HG02610 (cell line): ENCODE measurements around the gene CEP112.

Source experiments
- ATAC-seq: cut with Tn5 transposase; IDR thresholded peaks from one replicate; pipeline ENCODE4 v1.9.1; 2021; ENCODE audit warnings: mild to moderate bottlenecking, moderate library complexity; ENCODE audit not compliant: unreplicated experiment

Gene CEP112

DNA sequence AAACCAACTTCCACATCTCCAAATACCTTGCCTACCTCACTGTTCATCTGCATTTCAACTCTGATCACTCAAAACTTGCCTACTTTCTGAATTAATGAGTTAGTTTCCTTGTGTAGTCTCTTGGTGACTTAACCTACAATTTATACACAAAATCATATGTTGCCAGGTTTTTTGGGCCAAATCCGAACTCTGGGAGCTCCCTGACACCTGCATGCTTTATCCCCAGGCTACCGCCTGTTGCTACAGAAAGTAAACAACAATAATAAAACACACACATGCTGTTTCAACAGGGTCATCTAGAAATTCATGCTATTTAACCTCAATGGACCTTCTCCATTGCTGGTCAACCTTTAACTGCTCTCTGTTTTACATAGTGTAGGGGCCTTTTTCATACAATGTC, 526.0 kb downstream of the CEP112 start:
- no peak for ATAC-seq

DNA sequence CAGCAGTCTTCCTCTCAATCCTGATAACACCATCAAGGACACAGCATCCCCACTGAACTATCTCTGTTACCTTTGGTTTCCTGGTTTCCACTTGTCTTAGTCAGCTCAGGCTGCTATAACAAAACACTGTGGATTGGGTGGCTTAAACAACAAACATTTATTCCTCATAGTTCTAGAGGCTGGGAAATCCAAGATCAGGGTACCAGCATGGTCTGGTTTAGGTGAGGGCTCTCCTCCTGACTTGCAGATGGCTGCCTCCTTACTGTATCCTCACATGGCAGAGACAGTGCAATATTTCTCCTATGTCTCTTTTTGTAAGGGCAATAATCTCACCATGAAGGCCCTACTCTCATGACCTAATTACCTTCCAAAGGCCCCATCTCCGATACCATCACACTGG, 527.2 kb downstream of the CEP112 start:
- no peak for ATAC-seq

- ATAC-seq: no peak
These were observed 527.7 kb downstream of the CEP112 start for GRCh38 chr17:65664266-65664665.

GRCh38 chr17:65662196-65662595, 529.7 kb downstream of the CEP112 start:
- ATAC-seq: no peak

DNA sequence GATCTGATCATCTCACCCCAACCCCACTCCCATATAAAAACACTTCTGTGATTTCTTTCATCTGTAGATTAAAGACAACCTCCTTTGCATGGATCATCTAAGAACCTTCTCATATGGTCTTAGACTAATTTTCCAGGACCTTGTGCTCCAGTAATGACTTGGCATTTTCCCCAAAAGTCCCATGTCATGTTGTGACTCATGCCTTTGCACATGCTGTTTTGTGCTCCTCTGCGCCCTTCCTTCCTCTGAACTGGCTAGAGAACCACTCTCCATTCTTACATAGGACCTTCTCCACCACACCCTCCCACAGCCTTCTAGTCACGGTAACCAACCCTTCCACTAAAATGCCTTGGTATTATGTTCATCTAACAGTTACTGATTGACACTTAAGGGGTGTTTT, 531.0 kb downstream of the CEP112 start:
- ATAC-seq: no peak

DNA sequence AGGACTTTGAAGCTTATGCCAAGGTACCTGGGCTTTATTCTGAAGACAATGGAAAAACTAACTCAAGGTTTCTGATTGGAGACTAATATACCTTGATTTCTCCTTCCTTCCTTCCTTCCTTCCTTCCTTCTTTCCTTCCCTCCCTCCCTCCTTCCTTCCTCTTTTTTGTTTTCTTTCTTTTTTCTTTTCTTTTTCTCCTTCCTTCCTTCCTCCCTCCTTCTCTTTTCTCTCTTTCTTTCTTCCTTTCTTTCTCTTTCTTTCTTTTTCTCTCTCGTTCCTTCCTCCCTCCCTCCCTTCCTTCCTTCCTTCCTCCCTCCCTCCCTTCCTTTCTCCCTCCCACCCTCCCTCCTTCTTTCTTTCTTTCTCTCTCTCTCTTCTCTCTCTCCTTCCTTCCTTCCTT, 531.9 kb downstream of the CEP112 start:
- no peak for ATAC-seq

GRCh38 chr17:65659512-65659911, 532.4 kb downstream of the CEP112 start:
- no peak for ATAC-seq

DNA sequence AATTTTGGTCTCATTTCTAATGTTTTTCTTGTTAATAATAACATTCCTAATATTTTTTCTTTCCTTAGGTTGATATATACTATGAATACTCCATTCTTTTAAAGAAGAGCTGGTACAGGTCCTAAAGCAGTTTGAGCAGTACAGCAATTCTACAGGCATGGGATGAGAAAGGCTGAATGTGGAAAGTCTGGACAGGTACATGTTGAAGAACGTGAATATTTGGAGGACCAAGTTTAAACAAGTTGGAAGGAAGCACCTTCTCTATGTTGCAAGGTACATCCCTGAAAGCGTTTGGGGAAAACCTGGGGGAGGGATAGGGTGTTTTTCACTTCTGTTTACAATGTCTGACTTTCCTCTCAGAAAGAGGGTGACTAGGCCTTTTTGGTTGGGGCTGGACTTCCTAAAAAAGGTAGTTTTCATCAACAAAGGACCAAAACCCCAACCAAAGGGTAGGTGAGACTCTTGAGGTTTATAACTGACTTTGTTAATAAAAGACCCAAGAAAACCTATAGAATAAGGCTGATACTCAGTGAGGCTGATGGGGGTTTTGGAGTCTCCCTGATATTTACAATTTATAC, 534.6 kb downstream of the CEP112 start:
- ATAC-seq: no peak

DNA sequence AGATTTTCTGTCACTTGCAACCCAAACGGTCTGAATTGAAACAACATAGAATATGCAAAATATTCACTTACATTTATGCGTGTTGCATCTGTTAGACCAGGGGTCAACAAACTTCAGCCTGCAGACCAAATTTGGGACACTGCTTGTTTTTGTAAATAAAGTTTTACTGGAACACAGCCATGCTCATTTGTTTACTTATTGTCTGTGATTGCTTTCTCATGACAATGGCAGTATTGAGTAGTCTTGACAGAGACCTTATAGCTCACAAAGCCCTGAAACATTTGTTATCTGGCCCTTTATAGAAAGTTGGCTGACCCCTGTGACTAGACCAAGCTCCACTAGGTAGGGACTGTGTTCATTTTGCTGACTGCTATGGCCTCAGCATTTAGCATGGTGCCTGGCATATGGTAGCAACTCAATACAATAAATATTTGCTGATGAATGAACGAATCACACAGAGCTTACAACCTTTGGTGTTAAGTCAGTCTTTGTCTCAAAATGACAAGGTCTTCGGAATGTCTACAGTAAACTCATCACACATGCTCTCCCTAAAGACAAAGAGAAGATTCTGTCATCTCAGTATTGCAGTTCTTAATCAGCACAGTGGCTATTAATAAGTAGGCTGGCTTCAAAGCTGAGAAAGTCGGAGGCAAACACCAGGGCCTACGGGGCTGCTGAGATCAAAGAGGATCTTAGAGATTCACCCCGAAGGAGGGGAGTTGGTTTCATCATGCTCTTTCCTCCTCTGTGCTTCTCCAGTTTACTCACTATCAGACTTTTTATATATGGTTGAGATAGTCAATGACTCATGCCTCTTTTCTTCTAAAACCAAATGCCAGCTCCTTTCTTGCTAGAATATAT, 535.3 kb downstream of the CEP112 start:
- ATAC-seq: peak; percentile 91

DNA sequence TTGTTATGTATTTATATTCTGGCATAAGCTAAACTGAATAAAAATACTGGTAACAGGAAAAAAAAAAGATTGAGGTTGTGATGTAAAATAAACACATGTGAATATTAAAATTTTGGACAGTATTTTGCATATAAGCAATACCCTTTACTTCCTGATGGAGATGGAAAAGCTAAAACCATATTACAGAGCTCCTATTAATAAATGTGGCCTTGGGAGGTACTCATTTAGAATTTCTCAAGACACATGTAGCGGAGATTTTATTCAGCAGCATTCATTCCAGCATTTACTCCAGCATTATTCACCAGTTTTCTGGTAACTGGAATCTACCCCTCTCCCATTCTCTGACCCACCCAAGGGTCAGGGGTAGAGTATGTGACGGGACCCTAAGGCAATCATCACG, 536.2 kb downstream of the CEP112 start:
- no peak for ATAC-seq

GRCh38 chr17:65644545-65644944, 547.4 kb downstream of the CEP112 start:
- ATAC-seq: no peak

GRCh38 chr17:65638221-65638975, 553.5 kb downstream of the CEP112 start:
- ATAC-seq: no peak

GRCh38 chr17:65637786-65638185, 554.1 kb downstream of the CEP112 start:
- no peak for ATAC-seq

DNA sequence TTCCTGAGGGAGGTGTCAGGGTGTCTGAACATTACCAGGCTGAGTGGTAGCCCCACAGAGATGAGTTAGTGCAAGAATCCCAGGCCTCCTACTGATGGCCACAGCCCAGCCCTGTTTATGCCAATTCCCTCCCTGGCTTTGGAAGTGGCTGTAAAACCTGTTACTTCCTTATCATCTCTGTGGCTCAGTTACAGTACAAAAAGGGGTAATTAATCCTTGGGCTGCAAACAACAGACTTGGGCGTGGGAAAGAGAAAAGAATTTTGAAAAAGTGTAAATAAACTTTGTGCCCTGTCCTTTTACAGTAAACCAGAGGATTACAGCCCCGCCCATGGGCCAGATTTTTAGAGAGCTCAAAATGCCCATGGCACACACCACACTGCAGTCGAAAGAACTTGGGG, 557.4 kb downstream of the CEP112 start:
- ATAC-seq: no peak

- no peak for ATAC-seq
These were observed 557.9 kb downstream of the CEP112 start for GRCh38 chr17:65633988-65634387.

DNA sequence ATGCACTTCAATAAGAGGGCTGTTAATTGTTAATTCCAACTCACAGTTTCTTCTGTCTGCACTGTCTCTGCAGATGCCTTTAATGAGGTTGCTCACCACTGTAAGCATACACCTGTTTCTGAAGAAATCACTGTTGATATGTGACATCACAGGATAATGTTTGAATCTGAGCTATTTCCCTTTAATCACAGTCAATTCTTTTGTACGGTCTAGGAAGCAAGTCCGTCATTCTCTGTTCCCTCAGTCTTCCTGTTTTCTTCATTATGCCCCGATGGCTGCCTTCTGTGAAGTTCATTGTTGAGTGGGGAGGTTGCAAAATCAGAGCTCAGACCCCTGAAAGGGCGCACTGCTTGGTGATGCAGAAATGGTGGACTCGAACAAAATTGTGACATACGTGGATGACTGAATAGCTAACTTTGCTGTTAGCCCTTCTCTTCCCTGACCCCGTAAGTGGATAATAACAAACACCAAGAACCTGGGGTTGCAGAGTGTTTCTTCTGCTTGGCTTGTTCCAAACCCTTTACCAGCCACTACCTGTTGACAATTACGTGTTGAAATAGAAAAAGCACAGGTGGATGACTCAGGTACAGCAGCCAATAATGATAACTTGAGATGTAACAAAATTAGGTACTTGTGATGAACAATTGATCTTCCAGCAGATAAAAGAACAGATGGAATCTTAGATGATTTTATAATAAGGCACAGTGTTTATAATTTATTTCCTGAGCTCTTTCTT, 558.6 kb downstream of the CEP112 start:
- ATAC-seq: no peak

GRCh38 chr17:65630502-65630901, 561.4 kb downstream of the CEP112 start:
- ATAC-seq: no peak

GRCh38 chr17:65629234-65629690, 562.7 kb downstream of the CEP112 start:
- no peak for ATAC-seq

- ATAC-seq: no peak
These were observed 563.3 kb downstream of the CEP112 start for GRCh38 chr17:65628644-65629036.

- ATAC-seq: no peak
These were observed 563.9 kb downstream of the CEP112 start for GRCh38 chr17:65627891-65628643.
